ENCODE measurements around the gene ALOXE3.
A peak's percentile ranks its signal among the peaks of the same experiment; 100 is the strongest.

The ALOXE3 gene

GRCh38 chr17:8162233-8162996, 44.1 kb upstream of the ALOXE3 start, which contains the start of gene VAMP2:
VAMP2 (minus strand) TSS chr17:8162948; CDS start chr17:8162879, 69 bp downstream.
- Histone ChIP-seq H3K27me3 (ENCODE audit: insufficient read depth, low read length, poor library complexity) (no peaks in the 10 kb centered on the region), H3K9me3 (ENCODE audit: insufficient read depth, low read length, severe bottlenecking) (no peaks in the 10 kb centered on the region), H3K4me1 (ENCODE audit: insufficient read depth, low read length) (peaks cover 66% of the 10 kb centered on the region), H3K27ac (ENCODE audit: low read length) (peak within 1 kb of the TSS; percentile 97), H3K36me3 (ENCODE audit: insufficient read depth, low read length) (peaks cover 39% of the 10 kb centered on the region), H3K9ac (ENCODE audit: low read depth, low read length) (peak within 1 kb of the TSS; percentile 100), H2AFZ (ENCODE audit: low read depth, low read length) (peak within 1 kb of the TSS; percentile 97), H3K4me2 (ENCODE audit: insufficient read depth, low read length) (peak within 1 kb of the TSS; percentile 97), H3K4me3 (ENCODE audit: low read depth in 1 of 2, low read length in 2 of 2) (peak within 1 kb of the TSS; percentile 99), H4K20me1 (ENCODE audit: insufficient read depth, low read length) (peaks cover 26% of the 10 kb centered on the region), H3K79me2 (ENCODE audit: insufficient read depth, low read length) (peaks cover 41% of the 10 kb centered on the region)
- ATAC-seq (ENCODE audit: insufficient read depth, low read depth) (peak; percentile 55), DNase-seq (peak; percentile 79)
- no peak for TF ChIP-seq CTCF (IDR thresholded peaks at IDR 0.05; ENCODE audit: borderline replicate concordance, extremely low read depth, low read length, poor library complexity, severe bottlenecking)
- no peak for TF ChIP-seq EZH2 (IDR thresholded peaks at IDR 0.05; ENCODE audit: borderline replicate concordance, low read depth, low read length, severe bottlenecking)

GRCh38 chr17:8161289-8162232, 43.2 kb upstream of the ALOXE3 start:
- H3K36me3 ChIP-seq (ENCODE audit: insufficient read depth, low read length) = peaks cover 39% of the 10 kb centered on the region
- H3K4me3 ChIP-seq (ENCODE audit: low read depth in 1 of 2, low read length in 2 of 2) = peak overlapping the region; percentile 99; a peak in 3 of 4 replicates
- H3K4me1 ChIP-seq (ENCODE audit: insufficient read depth, low read length) = peaks cover 73% of the 10 kb centered on the region
- H3K4me2 ChIP-seq (ENCODE audit: insufficient read depth, low read length) = peak overlapping the region; percentile 97
- H3K27ac ChIP-seq (ENCODE audit: low read length) = peak overlapping the region; percentile 94
- DNase-seq (no peak), ATAC-seq (ENCODE audit: insufficient read depth, low read depth) (no peak)
- H3K79me2 ChIP-seq (ENCODE audit: insufficient read depth, low read length) = peaks cover 41% of the 10 kb centered on the region
- TF ChIP-seq EZH2 (IDR thresholded peaks at IDR 0.05; ENCODE audit: borderline replicate concordance, low read depth, low read length, severe bottlenecking) (no peak), CTCF (IDR thresholded peaks at IDR 0.05; ENCODE audit: borderline replicate concordance, extremely low read depth, low read length, poor library complexity, severe bottlenecking) (no peak)
- no peaks in the 10 kb centered on the region for H3K9me3 ChIP-seq (ENCODE audit: insufficient read depth, low read length, severe bottlenecking)
- no peak overlapping the region for H2AFZ ChIP-seq (ENCODE audit: low read depth, low read length)
- peaks cover 26% of the 10 kb centered on the region for H4K20me1 ChIP-seq (ENCODE audit: insufficient read depth, low read length)
- peak overlapping the region; percentile 100 for H3K9ac ChIP-seq (ENCODE audit: low read depth, low read length)
- H3K27me3 ChIP-seq (ENCODE audit: insufficient read depth, low read length, poor library complexity) = no peaks in the 10 kb centered on the region

- Histone ChIP-seq H3K9ac (ENCODE audit: low read depth, low read length) (peak overlapping the region; percentile 100), H3K4me2 (ENCODE audit: insufficient read depth, low read length) (peak overlapping the region; percentile 97)
- no peak for TF ChIP-seq CTCF (IDR thresholded peaks at IDR 0.05; ENCODE audit: borderline replicate concordance, extremely low read depth, low read length, poor library complexity, severe bottlenecking)
- no peak for TF ChIP-seq EZH2 (IDR thresholded peaks at IDR 0.05; ENCODE audit: borderline replicate concordance, low read depth, low read length, severe bottlenecking)
Measured at GRCh38 chr17:8160741-8161221, 42.5 kb upstream of the ALOXE3 start.

More at GRCh38 chr17:8160741-8161221, 42.5 kb upstream of the ALOXE3 start:
- no peaks in the 10 kb centered on the region for H3K9me3 ChIP-seq (ENCODE audit: insufficient read depth, low read length, severe bottlenecking)
- H3K4me3 ChIP-seq (ENCODE audit: low read depth in 1 of 2, low read length in 2 of 2) = peak overlapping the region in 1 of 2 experiments; percentile 99; a peak in 2 of 4 replicates
- peak overlapping the region; percentile 94 for H3K27ac ChIP-seq (ENCODE audit: low read length)
- DNase-seq (no peak), ATAC-seq (ENCODE audit: insufficient read depth, low read depth) (no peak)
- H4K20me1 ChIP-seq (ENCODE audit: insufficient read depth, low read length) = peaks cover 26% of the 10 kb centered on the region
- H3K79me2 ChIP-seq (ENCODE audit: insufficient read depth, low read length) = peaks cover 41% of the 10 kb centered on the region
- H3K27me3 ChIP-seq (ENCODE audit: insufficient read depth, low read length, poor library complexity) = no peaks in the 10 kb centered on the region
- H2AFZ ChIP-seq (ENCODE audit: low read depth, low read length) = no peak overlapping the region
- peaks cover 39% of the 10 kb centered on the region for H3K36me3 ChIP-seq (ENCODE audit: insufficient read depth, low read length)
- peaks cover 77% of the 10 kb centered on the region for H3K4me1 ChIP-seq (ENCODE audit: insufficient read depth, low read length)

All from DND-41 (cell line).